ENCODE data around the gene EML5.

DNA sequence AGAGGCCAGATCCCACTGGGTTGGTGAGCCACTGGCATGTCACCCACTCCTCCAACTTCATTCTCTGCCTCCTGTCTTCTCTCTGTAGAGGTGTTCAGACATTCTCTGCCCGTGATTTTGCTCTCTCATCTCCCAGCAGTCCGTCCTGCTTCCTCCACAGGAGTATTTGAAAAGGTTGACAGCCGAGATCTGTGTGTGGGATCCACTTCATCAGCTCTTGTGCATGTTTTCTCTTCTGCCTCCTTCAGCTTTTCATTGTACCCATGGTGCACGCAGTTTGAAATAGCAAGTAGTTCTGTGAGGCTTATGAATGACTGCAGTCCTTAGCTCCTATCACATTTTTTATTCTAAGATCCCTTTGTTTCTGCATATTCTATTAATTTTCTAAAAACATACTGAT is 195.2 kb downstream of the EML5 start:
- TF ChIP-seq, protein P1, sequence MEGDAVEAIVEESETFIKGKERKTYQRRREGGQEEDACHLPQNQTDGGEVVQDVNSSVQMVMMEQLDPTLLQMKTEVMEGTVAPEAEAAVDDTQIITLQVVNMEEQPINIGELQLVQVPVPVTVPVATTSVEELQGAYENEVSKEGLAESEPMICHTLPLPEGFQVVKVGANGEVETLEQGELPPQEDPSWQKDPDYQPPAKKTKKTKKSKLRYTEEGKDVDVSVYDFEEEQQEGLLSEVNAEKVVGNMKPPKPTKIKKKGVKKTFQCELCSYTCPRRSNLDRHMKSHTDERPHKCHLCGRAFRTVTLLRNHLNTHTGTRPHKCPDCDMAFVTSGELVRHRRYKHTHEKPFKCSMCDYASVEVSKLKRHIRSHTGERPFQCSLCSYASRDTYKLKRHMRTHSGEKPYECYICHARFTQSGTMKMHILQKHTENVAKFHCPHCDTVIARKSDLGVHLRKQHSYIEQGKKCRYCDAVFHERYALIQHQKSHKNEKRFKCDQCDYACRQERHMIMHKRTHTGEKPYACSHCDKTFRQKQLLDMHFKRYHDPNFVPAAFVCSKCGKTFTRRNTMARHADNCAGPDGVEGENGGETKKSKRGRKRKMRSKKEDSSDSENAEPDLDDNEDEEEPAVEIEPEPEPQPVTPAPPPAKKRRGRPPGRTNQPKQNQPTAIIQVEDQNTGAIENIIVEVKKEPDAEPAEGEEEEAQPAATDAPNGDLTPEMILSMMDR (IDR thresholded peaks at IDR 0.05), result no peak
- TF ChIP-seq POLR2A (IDR thresholded peaks at IDR 0.05), result no peak

All from vagina (tissue), 2 donors.